B cell (primary cell): ENCODE data around the gene KDM4F. TPM values are rescaled to one million over a fixed set of nuclear protein-coding genes. Genes with fewer than 3 reads are reported as not detected.
"Not testable (repeated sequence)": the region's sequence is repeated elsewhere in the genome, so short reads cannot be mapped to it uniquely, and the experiment has no call there.

Experiments
- ATAC-seq: fragments of 200-7000 bp; cut with Tn5 transposase; one replicate; pipeline ENCODE4 v1.10.0; 2021; ENCODE audit warnings: low read depth, mild to moderate bottlenecking, moderate number of reproducible peaks, moderate library complexity
- CTCF ChIA-PET: fragments of 350-600 bp; sonication (Branson Sonifier 250); formaldehyde crosslinking; loops from one replicate; lab custom pipeline; 2021; ENCODE audit warnings: antibody characterized with exemption, inconsistent platforms; lab: Charles Lee
- POLR2A ChIA-PET: fragments of 350-600 bp; sonication (Branson Sonifier 250); formaldehyde crosslinking; loops from one replicate; lab custom pipeline; 2021; ENCODE audit warnings: antibody characterized with exemption; lab: Charles Lee
- DNase-seq: peaks from one replicate; pipeline ENCODE4 v3.0.0; 2013
- H2AFZ ChIP-seq: 2 replicates; pipeline ENCODE4 v1.6.1; 2012; ENCODE audit warnings: mild to moderate bottlenecking, low read depth, low read length; ENCODE audit not compliant: insufficient read depth, poor library complexity, severe bottlenecking
- H3K27ac ChIP-seq, 2 donors: 1 replicate in 1 of 2; 2 replicates in 1 of 2; pipeline ENCODE4 v1.5.1; 2012 to 2013; ENCODE audit warnings: low read length in 2 of 2, mild to moderate bottlenecking in 2 of 2, moderate library complexity in 1 of 2
- H3K27me3 ChIP-seq, 4 experiments: fragments of 200-600 bp in 1 of 4; sonication (generic) in 1 of 4; replicated peaks in 1 of 4; 1 replicate in 2 of 4; 2 replicates in 2 of 4; pipeline versions ENCODE4 v1.6.1 to v1.7.0; 2013 to 2016; ENCODE audit warnings: low read length in 3 of 4, mild to moderate bottlenecking in 2 of 4, mixed read lengths in 1 of 4, moderate library complexity in 1 of 4; ENCODE audit not compliant: insufficient read depth in 4 of 4, control insufficient read depth in 3 of 4; ENCODE audit errors: control extremely low read depth in 1 of 4
- H3K36me3 ChIP-seq, 2 experiments: replicated peaks in 1 of 2; 1 replicate in 1 of 2; 2 replicates in 1 of 2; pipeline versions ENCODE4 v1.6.1 to v1.7.1; 2013; ENCODE audit warnings: low read length in 1 of 2; ENCODE audit not compliant: insufficient read depth in 2 of 2, control insufficient read depth in 1 of 2; ENCODE audit errors: control extremely low read depth in 1 of 2, extremely low read depth in 1 of 2
- H3K4me1 ChIP-seq, 2 donors: fragments of 200-600 bp in 1 of 2; sonication (generic) in 1 of 2; 1 replicate in 1 of 2; 2 replicates in 1 of 2; pipeline versions ENCODE4 v1.5.1 to v1.6.1; 2013 to 2017; ENCODE audit warnings: low read length in 2 of 2; ENCODE audit not compliant: control insufficient read depth in 2 of 2, insufficient read depth in 2 of 2
- H3K4me2 ChIP-seq: replicated peaks from 2 replicates; pipeline ENCODE3; 2012; ENCODE audit warnings: mild to moderate bottlenecking, low read depth, low read length; ENCODE audit not compliant: poor library complexity, severe bottlenecking
- H3K4me3 ChIP-seq, 5 experiments: fragments of 200-600 bp in 1 of 5; sonication (generic) in 1 of 5; 1 replicate in 3 of 5; 2 replicates in 2 of 5; pipeline versions ENCODE4 v1.5.1 to v1.7.0; 2011 to 2016; ENCODE audit warnings: low read length in 4 of 5, mild to moderate bottlenecking in 4 of 5, low read depth in 2 of 5, control low read depth in 1 of 5, moderate library complexity in 1 of 5; ENCODE audit not compliant: insufficient read depth in 1 of 5; ENCODE audit errors: control extremely low read depth in 1 of 5, extremely low read depth in 1 of 5
- H3K79me2 ChIP-seq: fragments of 200-600 bp; sonication (generic); one replicate; pipeline ENCODE4 v1.6.0; 2016; ENCODE audit warnings: low read length; ENCODE audit not compliant: control insufficient read depth, insufficient read depth
- H3K9ac ChIP-seq: fragments of 200-600 bp; sonication (generic); 2 replicates; pipeline ENCODE4 v1.6.1; 2017; ENCODE audit warnings: mild to moderate bottlenecking, low read length, moderate library complexity
- H3K9me3 ChIP-seq, 3 donors: one replicate each; pipeline versions ENCODE4 v1.6.1 to v1.7.1; 2013; ENCODE audit warnings: low read length in 2 of 3; ENCODE audit not compliant: control insufficient read depth in 2 of 3, insufficient read depth in 1 of 3; ENCODE audit errors: control extremely low read depth in 1 of 3
- H4K20me1 ChIP-seq: 2 replicates; pipeline ENCODE4 v1.6.0; 2012; ENCODE audit warnings: mild to moderate bottlenecking, low read length; ENCODE audit not compliant: insufficient read depth, control insufficient read depth, poor library complexity, severe bottlenecking
- H3K27ac Mint-ChIP-seq: one replicate; pipeline ENCODE4 v1.8.0; 2021; ENCODE audit warnings: mixed read lengths
- H3K27me3 Mint-ChIP-seq: one replicate; pipeline ENCODE4 v1.8.0; 2021; ENCODE audit warnings: mixed read lengths
- H3K4me1 Mint-ChIP-seq: one replicate; pipeline ENCODE4 v1.8.0; 2021; ENCODE audit warnings: mixed read lengths
- H3K4me3 Mint-ChIP-seq: one replicate; pipeline ENCODE4 v1.8.0; 2021; ENCODE audit warnings: mixed read lengths
- H3K9me3 Mint-ChIP-seq: one replicate; pipeline ENCODE4 v1.8.0; 2022; ENCODE audit warnings: mixed read lengths; ENCODE audit not compliant: insufficient read depth
- CTCF ChIP-seq: fragments of 200-600 bp; IDR thresholded peaks from one replicate; pipeline ENCODE4 v1.8.0; 2022; ENCODE audit warnings: antibody characterized with exemption, mild to moderate bottlenecking
- EZH2 ChIP-seq: IDR thresholded peaks from 2 replicates; pipeline ENCODE4 v1.6.1; 2012; ENCODE audit warnings: borderline replicate concordance, low read depth, mild to moderate bottlenecking, moderate library complexity, low read length; ENCODE audit not compliant: insufficient read depth, poor library complexity, severe bottlenecking
- WGBS: methylation state at CpG from one replicate; pipeline ENCODE4 v1.1.5; 2013; ENCODE audit warnings: missing lambda C conversion rate; ENCODE audit not compliant: insufficient coverage; 5-methylcytosine and 5-hydroxymethylcytosine counted together
- intact Hi-C: fragments of 100-400 bp; cut with micrococcal nuclease; formaldehyde crosslinking; loops from one replicate; pipeline ENCODE4 v1.10.0; 2022
- polyA plus RNA-seq: library from polyadenylated mRNA; depleted of rRNA; stranded (reverse); fragments of >200 nt; gene quantifications from 2 replicates; pipeline ENCODE4 v1.2.3, GENCODE V29; 2012
- total RNA-seq, 2 donors: library from RNA; stranded (reverse); fragments of 120-200 nt in 1 of 2; gene quantifications; 1 replicate in 1 of 2; 2 replicates in 1 of 2; pipeline versions ENCODE4 v1.2.3 to v1.2.4, GENCODE V29; 2013 to 2022

The KDM4F gene
- total and polyA plus RNA-seq, 2 donors (not counting 1 experiment from before 2014, with no cell fraction given) = not detected

GRCh38 chr11:95014184-95014821 is 34.9 kb upstream of the KDM4F start:
- Histone ChIP-seq H3K4me2 (no peak overlapping the region), H3K27me3 (peaks cover 0 to 9% (median 4%) of the 10 kb centered on the region in 4 experiments), H2AFZ (no peak overlapping the region), H3K27ac (no peak overlapping the region), H4K20me1 (no peaks in the 10 kb centered on the region), H3K4me1 (no peaks in the 10 kb centered on the region), H3K9ac (no peak overlapping the region), H3K36me3 (no peaks in the 10 kb centered on the region), H3K4me3 (no peak overlapping the region), H3K79me2 (no peaks in the 10 kb centered on the region), H3K9me3 (no peaks in the 10 kb centered on the region)
- Mint-ChIP-seq H3K4me1 (no peaks in the 10 kb centered on the region), H3K9me3 (no peaks in the 10 kb centered on the region), H3K27me3 (peaks cover 22% of the 10 kb centered on the region), H3K27ac (no peak overlapping the region), H3K4me3 (no peak overlapping the region)
- ATAC-seq (no peak), DNase-seq (no peak)
- no peak for TF ChIP-seq EZH2
- no peak for TF ChIP-seq CTCF
- CTCF ChIA-PET = no interaction called here
- POLR2A ChIA-PET = no interaction called here
- WGBS = 97% methylated on average over 8 of the region's 12 CpGs
- intact Hi-C loops = no loop called here

- no peaks in the 10 kb centered on the region for H3K4me1 ChIP-seq
- CTCF ChIA-PET = no interaction called here
- TF ChIP-seq CTCF (no peak), EZH2 (no peak)
- H3K79me2 ChIP-seq = no peaks in the 10 kb centered on the region
- Mint-ChIP-seq H3K27me3 (peaks cover 19% of the 10 kb centered on the region), H3K4me3 (no peak overlapping the region), H3K9me3 (no peaks in the 10 kb centered on the region), H3K27ac (no peak overlapping the region), H3K4me1 (no peaks in the 10 kb centered on the region)
- H3K9me3 ChIP-seq = no peaks in the 10 kb centered on the region
- no peak overlapping the region for H3K4me2 ChIP-seq
- no peak overlapping the region for H3K27ac ChIP-seq
- no peaks in the 10 kb centered on the region for H4K20me1 ChIP-seq
- DNase-seq (no peak), ATAC-seq (no peak)
- H3K9ac ChIP-seq = no peak overlapping the region
- H3K4me3 ChIP-seq = no peak overlapping the region
- POLR2A ChIA-PET = no interaction called here
- intact Hi-C loops = no loop called here
- H3K27me3 ChIP-seq = peaks cover 0 to 9% (median 4%) of the 10 kb centered on the region in 4 experiments
- H2AFZ ChIP-seq = no peak overlapping the region
- no CpG with 5 or more reads among the region's 2 CpGs for WGBS
- H3K36me3 ChIP-seq = no peaks in the 10 kb centered on the region
These were observed 33.1 kb upstream of the KDM4F start for GRCh38 chr11:95016139-95016538.

- H3K4me1 ChIP-seq, H3K9ac ChIP-seq, H2AFZ ChIP-seq, H3K4me1 Mint-ChIP-seq, H3K36me3 ChIP-seq, DNase-seq, H3K4me3 Mint-ChIP-seq, H3K4me3 ChIP-seq, intact Hi-C loops, H3K27ac Mint-ChIP-seq, H3K27me3 ChIP-seq, H3K9me3 Mint-ChIP-seq, H3K4me2 ChIP-seq, H4K20me1 ChIP-seq, H3K27ac ChIP-seq, POLR2A ChIA-PET, H3K27me3 Mint-ChIP-seq, H3K79me2 ChIP-seq, H3K9me3 ChIP-seq, ATAC-seq, CTCF ChIA-PET: not testable (repeated sequence)
- whole genome bisulfite sequencing = 95% methylated on average over 5 of the region's 5 CpGs
These were observed 27.8 kb upstream of the KDM4F start for GRCh38 chr11:95021468-95021867.
